ENCODE results near the gene APC.

- TF ChIP-seq, protein P1, sequence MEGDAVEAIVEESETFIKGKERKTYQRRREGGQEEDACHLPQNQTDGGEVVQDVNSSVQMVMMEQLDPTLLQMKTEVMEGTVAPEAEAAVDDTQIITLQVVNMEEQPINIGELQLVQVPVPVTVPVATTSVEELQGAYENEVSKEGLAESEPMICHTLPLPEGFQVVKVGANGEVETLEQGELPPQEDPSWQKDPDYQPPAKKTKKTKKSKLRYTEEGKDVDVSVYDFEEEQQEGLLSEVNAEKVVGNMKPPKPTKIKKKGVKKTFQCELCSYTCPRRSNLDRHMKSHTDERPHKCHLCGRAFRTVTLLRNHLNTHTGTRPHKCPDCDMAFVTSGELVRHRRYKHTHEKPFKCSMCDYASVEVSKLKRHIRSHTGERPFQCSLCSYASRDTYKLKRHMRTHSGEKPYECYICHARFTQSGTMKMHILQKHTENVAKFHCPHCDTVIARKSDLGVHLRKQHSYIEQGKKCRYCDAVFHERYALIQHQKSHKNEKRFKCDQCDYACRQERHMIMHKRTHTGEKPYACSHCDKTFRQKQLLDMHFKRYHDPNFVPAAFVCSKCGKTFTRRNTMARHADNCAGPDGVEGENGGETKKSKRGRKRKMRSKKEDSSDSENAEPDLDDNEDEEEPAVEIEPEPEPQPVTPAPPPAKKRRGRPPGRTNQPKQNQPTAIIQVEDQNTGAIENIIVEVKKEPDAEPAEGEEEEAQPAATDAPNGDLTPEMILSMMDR (IDR thresholded peaks at IDR 0.05; ENCODE audit: low read depth, low read length, missing input control) = no peak
- TF ChIP-seq, protein P2, sequence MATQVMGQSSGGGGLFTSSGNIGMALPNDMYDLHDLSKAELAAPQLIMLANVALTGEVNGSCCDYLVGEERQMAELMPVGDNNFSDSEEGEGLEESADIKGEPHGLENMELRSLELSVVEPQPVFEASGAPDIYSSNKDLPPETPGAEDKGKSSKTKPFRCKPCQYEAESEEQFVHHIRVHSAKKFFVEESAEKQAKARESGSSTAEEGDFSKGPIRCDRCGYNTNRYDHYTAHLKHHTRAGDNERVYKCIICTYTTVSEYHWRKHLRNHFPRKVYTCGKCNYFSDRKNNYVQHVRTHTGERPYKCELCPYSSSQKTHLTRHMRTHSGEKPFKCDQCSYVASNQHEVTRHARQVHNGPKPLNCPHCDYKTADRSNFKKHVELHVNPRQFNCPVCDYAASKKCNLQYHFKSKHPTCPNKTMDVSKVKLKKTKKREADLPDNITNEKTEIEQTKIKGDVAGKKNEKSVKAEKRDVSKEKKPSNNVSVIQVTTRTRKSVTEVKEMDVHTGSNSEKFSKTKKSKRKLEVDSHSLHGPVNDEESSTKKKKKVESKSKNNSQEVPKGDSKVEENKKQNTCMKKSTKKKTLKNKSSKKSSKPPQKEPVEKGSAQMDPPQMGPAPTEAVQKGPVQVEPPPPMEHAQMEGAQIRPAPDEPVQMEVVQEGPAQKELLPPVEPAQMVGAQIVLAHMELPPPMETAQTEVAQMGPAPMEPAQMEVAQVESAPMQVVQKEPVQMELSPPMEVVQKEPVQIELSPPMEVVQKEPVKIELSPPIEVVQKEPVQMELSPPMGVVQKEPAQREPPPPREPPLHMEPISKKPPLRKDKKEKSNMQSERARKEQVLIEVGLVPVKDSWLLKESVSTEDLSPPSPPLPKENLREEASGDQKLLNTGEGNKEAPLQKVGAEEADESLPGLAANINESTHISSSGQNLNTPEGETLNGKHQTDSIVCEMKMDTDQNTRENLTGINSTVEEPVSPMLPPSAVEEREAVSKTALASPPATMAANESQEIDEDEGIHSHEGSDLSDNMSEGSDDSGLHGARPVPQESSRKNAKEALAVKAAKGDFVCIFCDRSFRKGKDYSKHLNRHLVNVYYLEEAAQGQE (IDR thresholded peaks at IDR 0.05) = no peak
- TF ChIP-seq, protein P3, sequence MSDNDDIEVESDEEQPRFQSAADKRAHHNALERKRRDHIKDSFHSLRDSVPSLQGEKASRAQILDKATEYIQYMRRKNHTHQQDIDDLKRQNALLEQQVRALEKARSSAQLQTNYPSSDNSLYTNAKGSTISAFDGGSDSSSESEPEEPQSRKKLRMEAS (IDR thresholded peaks at IDR 0.05) = no peak
- no peak for TF ChIP-seq RAD21 (IDR thresholded peaks at IDR 0.05)
- no peak for TF ChIP-seq SP1 (IDR thresholded peaks at IDR 0.05)
- TF ChIP-seq TAF1 (conservative IDR thresholded peaks at IDR 0.05) = no peak
- no peak for TF ChIP-seq FOXA1 (IDR thresholded peaks at IDR 0.05)
- TF ChIP-seq, protein P4, sequence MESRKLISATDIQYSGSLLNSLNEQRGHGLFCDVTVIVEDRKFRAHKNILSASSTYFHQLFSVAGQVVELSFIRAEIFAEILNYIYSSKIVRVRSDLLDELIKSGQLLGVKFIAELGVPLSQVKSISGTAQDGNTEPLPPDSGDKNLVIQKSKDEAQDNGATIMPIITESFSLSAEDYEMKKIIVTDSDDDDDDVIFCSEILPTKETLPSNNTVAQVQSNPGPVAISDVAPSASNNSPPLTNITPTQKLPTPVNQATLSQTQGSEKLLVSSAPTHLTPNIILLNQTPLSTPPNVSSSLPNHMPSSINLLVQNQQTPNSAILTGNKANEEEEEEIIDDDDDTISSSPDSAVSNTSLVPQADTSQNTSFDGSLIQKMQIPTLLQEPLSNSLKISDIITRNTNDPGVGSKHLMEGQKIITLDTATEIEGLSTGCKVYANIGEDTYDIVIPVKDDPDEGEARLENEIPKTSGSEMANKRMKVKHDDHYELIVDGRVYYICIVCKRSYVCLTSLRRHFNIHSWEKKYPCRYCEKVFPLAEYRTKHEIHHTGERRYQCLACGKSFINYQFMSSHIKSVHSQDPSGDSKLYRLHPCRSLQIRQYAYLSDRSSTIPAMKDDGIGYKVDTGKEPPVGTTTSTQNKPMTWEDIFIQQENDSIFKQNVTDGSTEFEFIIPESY (IDR thresholded peaks at IDR 0.05) = no peak
- TF ChIP-seq JUND (IDR thresholded peaks at IDR 0.05) = no peak
- no peak for TF ChIP-seq YY1 (IDR thresholded peaks at IDR 0.05)
- no peak for TF ChIP-seq NR2F2 (IDR thresholded peaks at IDR 0.05)
Observed at GRCh38 chr5:112691339-112691680, 46.4 kb upstream of the APC start.

Measured in liver (tissue), 3 donors.